Measurements from ENCODE around the gene ARL6IP4.

Gene ARL6IP4

DNA sequence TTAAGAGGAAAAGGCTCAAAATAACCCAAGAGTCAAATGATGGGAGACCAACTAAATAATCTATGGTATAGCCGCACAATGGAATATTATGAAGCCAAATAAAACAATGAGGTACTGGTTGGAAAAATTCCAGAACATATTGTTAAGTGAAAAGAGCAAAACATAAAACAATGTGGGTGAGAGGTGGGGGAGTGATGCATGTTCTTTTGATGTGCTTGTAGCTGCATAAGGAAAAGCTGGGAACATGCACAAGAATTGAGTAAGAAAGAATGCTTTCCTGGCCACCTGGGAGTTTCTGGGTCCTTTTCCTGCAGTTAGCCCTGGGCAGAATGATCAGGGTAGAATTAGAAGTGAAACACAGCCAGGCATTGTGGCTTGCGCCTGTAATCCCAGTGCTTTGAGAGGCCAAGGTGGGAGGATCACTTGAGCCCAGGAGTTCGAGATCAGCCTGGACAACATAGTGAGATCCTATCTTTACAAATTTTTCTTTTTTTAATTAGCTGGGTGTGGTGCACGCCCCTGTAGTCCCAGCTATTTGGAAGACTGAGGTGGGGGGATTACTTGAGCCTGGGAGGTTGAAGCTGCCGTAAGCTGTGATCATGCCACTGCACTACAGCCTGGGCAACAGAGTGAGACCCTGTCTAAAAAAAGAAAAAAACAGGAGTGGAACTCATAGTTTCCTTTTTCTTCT lies 22.1 kb upstream of the ARL6IP4 start:
- DNase-seq, result no peak

DNA sequence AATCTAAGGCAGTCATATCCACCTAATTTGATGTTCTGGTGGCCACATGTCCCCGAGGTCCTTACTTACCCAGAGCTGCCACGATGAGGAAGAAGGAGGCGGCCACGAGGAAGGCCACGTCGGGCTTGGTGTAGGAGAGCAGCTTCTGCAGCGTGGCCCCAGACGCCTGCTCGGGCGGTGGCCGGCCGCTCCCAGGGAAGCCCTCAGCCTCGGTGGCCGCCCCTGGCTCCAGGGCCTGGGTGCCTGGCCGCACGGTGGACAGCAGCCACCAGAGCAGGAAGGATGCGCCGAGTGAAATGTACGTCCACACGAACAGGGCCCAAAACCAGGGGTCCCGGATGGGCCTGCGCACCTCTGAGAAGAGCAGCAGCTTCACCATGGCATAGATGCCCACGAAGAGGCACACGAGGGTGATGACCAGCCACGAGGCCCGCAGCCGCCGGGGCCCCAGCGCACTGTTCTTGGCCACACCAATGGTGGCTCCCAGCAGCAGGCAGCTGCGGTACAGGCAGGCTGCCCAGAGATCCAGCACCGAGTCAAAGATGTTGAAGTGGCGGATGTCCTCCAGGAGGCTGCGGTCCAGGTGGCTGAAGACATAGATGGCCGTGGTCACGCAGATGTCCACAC lies 20.8 kb upstream of the ARL6IP4 start:
- no peak for DNase-seq

DNA sequence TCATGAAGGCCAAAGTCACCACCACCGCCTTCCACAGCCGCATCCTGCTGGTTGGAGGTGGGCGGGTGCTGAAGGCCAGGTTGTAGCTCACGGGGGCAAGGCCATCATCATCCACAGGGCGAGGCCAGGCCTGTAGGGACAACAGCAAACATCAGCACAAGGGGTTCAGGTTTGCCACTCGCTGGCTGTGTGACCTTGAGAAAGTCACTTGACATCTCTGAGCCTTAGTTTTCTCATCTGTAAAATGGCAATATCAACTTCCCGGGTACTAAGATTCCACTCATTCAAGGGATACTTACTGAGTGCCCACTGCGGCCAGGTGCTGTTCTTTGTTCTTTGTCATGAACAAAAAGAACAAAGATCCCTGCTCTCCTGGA lies 20.3 kb upstream of the ARL6IP4 start:
- no peak for DNase-seq

DNA sequence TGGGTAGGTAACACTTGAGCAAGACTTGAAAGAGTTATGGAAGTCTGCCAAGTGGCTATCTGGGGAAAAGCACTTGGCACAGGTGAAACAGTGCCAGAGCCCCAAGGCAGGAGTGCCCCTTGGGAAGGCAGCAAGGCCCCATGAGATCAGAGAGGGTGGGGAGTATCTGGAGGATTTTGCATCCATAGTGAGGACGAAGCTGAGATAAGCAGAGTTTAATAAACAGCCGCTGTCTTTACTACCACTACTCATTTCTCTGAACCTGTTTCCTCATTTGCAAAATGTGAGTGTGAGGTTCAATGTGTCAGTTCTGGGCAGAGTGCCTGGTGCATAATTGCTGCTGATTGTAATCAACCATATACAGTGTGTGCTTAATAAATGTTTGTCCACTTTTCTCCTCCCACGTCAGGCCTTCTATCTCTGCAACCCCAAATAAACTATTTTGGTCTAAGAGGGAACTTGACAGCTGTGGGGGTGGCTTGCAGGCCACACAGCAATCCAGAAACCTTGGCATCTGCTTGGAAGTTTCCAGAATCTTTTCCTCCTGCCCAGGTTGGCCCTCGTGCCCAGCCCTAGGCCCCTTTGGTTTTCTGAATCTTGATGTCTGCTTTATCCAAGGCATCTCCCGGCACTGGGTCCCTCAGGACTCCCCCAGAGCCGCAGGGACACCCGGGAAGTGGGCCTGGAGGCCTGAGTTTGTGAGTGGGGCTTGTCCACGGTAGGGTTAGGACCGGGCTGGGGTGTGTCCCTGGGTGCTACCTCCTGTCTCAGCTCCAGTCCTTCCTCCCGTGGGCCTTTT lies 18.8 kb upstream of the ARL6IP4 start:
- DNase-seq, result no peak

DNA sequence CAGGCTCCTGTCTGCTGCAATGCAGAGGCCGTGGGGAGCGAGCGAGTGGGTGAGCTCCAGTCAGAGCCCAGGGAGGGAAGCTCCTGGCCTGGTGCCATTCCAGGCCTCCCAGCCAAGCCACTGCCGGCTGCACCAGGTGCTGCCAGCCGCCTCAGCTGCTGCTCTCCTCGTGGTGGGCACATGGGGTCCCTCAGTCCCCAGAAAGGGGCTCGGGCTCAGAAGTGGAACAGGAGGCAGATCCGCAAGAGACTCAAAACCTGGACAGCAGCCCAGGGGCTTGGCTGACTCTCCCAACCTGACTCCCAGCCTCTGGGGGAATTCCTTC lies 16.6 kb upstream of the ARL6IP4 start:
- peak in 34 of 58 donors; percentile 12 to 60 (median 32) for DNase-seq

DNA sequence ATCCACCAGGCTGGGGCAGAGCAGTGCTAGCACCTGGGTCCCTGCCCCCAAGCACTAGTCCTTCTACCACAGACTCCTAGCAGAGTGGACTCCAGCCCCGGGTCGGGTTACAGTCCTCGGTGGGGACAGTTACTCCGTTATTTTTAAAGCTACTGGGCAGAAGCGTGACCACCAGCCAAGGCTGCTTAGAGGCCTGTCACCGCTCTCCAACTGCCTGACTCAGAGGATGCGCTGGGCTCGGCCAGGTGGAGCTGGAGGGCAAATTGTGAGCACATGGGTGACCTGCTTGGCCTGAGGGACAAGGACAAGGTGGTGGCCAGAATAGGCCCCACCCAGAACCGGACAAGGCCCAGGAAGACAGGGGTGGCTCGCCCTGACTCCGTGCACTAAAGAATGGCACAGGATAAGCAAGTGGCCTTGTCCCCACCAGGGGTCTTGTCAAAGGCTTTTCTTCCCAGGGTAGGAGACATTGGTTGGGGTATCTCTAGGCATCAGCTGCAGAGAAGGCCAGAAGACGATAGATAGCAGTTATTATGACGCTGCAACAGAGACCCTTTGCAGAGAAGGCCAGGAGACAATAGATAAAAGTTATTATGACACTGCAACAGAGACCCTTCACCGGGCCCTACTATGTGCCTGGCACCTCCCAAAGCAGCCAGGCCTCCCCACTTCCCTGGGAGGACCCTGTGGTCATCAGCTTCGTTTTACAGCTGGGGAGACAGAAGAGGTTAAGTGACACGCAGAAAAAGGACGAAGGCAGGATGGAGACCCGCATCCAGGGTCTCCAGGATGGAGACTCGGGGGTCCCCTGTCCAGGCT lies 15.8 kb upstream of the ARL6IP4 start:
- DNase-seq, result no peak

DNA sequence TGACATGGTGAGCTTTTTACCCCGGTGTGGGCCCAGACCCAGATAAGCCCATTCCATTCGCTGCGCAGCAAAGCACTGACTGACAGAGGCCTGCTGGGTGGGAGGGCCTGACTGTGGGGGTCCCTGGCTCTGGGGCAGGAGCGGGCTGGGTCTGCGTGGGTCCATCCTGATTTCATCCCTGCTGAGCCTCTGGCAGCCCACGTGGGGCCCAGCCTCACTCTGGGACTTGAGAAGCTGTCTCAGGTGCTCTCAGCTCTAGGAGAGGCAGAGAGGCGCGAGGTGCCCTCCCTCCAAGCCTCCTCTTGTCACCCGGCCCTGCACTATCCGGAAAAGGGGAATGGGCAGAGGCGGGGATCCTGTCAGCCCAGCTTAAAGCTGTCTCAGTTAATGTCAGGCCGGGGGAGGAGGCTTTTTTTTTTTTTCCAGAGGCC lies 15.1 kb upstream of the ARL6IP4 start:
- DNase-seq, result peak in 4 of 58 donors; percentile 17 to 38 (median 34)

DNA sequence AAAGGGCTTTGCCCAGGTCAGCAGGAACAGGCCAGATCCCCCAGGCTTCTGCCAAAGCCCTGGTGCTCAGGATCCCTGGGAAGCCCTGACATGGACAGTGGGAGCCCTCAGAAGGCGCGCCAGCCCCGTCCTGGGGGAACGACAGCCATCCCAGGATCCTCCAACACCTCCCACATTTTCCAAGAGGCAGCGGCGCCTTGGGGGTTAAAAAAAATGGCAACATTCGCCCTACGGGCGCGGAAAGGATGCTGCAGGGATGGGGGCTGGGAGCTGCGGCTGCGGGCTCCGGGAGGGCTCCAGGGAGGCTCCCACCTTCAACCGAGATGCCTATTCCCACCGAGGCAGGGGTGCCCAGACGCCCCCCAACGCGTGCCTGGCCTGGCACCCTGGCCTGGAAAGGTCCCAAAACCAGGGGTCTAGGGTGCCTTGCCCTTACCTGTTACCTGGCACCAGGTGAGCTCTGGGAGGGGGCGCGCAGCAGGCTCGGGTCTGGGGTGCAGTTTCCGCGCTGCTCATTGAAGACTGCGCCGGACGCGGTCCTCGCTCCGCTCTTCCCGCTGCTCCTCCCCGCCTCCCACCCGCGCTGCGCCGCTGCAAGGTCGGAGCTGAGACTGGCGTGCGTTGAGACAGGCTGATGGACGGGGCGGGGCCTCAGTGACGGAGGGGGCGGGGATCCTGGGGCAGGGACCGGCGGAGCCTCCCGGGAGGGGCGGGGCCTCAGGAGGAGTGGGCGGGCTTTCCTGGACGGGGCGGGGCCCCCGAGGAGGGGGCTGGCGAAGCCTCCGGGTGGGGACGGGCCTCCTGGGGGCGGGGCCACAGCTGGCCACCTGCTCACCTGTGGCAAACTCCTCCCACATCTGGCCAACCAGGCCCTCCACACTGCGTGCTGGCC lies 14.4 kb upstream of the ARL6IP4 start, which contains the start of gene ABCB9:
TSS of gene ABCB9 (minus strand) at position 613 of the 892 bp plus-strand sequence. CDS start 6,228 bp downstream, outside the sequence.
- peak in 56 of 58 donors; percentile 35 to 96 (median 87) for DNase-seq

DNA sequence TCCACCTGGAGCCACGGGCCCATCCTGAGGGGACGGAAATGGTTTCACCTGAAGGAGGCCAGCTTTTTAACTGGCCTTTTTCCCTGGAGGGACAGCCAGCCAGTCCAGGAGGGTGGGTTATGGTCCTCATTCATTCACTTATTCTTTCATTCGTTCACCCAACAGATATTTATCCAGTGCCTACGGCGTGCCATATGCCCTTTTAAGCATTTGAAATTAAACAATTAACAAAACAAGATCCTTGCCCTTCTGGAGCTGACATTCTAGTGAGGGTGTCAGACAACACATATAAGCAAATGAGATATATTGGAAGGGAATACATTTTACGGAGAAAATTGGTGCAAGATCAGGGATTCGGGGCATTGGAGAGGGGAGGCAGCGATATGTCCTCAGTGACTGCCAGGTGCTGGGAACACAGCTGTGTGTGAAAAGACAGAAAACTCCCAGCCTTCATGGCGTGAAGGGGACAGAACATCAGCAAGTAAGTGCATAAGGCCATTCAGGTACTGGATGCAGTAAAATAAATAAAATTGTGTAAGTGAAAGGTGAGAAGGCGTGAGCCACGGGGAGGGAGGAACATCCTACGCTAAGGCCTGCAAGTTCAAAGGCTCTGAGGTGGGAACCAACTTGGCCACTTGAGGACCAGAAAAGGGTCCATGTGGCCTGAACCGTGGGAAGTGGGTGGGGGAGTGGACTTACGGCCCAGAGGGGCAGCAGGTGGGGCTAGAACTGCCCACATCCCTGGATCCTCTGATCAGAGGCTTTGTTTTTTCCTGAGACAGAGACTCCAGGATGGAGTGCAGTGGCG lies 13.5 kb upstream of the ARL6IP4 start:
- no peak for DNase-seq

DNA sequence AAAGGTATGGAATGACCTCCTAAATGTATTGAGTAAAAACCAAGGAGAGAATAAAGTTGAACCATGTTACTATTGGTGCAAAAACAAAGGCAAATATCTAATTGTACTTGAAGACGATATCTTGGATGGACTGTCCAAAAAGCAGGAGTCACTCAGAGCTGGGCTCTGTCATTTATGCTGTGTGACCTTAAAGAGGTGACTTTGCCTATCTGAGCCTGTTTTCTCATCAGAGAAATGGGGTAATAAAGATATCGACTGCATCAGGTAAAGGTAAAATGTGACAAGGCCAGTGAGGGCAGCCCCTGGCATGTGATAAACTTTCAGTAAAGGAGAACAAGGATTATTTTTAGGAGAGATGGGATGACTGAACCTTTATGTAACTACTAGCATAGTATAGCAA lies 12.4 kb upstream of the ARL6IP4 start:
- DNase-seq, result no peak

DNA sequence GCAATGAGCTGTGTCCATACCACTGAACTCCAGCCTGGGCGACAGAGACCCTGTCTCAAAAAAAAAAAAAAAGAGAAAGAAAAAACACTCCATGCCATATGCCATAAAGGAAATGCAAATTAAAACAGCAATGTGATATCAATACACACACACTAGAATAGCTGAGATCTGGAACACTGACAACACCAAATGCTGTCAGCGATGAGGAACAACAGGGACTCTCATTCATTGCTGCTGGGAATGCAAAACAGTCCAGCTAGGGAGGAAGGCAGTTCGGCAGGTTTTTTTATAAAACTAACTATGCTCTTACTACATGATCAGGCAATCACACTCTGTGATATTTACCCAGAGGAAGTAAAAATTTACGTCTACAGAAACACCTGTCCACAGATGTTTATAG lies 10.8 kb upstream of the ARL6IP4 start:
- peak in 15 of 58 donors; percentile 3 to 75 (median 20) for DNase-seq

DNA sequence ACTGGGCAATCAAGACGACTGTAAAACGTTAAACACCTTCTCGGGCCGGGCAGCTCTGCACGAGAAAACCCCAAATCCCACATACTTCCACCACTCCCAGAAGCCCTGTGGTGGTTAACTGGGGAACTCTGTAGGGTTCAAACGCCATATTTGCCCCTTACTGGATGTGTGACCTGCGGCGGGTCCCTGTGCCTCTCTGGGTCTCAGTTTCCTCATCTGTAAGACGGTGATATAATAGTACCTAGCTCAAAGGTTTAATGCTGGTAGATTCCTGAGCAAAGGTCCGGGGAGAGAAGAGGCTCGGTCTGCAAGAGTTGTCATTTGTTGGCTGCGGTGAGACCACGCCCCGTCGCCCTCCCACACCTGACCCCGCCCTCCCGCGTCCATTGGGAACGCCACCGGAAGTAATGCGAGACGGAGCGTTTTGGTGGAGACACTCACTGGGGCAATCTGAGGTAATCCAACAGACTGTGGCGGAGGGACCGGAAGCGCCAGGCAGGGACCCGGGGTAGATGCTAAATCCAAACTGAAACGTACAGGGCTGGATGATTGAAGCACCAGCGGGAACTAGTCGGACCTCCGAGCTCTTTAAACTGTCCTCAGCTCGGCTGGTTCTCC lies 6.1 kb upstream of the ARL6IP4 start:
- DNase-seq, result peak; percentile 81 to 99 (median 98)

DNA sequence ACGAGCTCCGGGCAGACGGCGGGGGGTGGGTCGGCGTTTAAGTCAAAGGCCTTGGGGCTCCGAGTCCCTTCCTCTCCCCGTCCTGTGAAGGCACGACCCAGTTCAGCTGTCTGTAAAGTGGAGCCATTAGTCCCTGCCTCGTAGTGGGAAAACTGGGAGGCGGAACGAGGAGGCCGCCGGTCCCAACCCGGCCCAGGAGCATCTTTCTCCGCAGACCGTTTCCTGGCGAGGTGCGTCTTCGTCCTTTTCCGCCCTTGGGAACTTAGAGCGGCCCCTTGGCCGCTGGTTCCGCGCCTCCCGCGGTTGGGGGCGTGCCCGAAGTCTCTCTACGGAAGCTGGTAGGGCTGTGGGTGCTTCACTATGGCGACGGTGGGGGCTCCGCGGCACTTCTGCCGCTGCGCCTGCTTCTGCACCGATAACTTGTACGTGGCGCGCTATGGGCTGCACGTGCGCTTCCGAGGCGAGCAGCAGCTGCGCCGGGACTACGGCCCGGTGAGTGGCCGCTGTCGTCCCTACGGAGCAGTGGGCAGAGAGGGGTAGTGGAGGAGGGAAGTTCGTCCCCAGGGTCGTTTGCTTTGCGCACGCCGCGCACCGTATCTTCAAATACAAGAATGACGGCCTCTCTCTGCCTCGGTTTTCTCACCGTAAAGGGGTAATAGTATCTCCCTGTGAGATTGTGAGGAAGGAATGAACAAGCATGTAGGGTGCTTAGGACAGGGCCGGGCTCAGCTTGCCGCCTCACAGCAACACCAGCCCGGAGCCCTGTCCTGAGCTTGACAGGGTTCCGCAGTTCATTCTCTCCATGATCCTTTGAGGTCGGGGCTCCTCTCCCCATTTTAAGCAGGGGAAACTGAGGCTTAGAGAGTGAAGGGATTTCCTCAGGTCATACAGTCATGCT lies 5.3 kb upstream of the ARL6IP4 start, which contains the start of gene OGFOD2:
TSS of gene OGFOD2 (plus strand) at position 353 of the 898 bp plus-strand sequence. CDS start at position 361, 8 bp downstream.
- peak; percentile 45 to 93 (median 84) for DNase-seq

DNA sequence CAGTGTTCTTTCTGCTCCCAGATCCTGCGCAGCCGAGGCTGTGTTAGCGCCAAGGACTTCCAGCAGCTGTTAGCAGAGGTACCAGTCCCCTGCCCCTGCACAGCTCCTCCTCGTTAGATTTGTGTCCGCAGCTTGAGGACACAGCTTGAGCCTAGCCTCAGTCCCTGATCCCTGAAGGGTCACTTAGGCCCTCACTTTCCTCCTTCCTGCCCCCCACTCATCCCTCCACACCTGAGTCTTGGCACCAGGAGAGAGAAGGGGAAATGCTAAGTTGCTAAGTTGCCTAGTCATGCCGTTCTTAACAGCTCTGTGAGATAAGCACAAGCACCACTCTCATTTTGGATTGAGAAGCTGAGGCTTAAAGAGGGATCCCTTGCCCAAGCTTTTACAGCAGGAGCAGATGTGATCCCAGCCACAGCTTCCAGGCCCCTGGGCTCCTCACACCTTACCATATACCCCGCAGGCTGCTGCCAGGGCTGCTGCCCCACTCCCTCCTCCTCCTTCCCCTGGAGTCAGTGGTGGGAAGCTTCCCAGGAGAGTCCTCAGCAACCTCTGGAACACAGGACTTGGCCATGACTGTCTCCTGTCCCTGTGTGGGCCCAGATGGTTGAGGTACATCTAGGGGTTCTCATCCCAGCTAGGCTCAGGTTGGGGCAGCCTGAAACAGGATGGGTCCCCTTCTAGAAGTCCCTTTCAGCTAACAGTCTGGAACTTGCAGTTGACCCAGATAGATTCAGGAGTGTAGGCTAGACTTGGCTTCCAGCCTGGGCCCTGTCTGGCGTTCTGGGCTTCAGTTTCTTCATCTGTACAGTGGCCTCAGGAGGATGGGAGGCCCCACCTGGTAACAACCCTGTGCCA lies 4.5 kb upstream of the ARL6IP4 start:
- no peak for DNase-seq

DNA sequence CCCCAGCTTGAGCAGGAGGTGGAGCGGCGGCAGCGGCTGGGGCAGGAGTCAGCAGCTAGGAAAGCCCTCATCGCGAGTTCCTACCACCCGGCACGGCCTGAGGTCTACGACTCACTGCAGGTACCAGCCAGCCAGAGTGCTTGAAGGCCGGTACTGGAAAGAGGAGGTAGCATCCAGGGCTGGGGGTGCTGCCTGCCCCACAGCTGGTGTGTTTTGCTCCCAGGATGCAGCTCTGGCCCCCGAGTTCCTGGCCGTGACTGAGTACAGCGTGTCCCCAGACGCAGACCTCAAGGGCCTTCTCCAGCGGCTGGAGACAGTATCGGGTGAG lies 3.9 kb upstream of the ARL6IP4 start:
- no peak for DNase-seq

DNA sequence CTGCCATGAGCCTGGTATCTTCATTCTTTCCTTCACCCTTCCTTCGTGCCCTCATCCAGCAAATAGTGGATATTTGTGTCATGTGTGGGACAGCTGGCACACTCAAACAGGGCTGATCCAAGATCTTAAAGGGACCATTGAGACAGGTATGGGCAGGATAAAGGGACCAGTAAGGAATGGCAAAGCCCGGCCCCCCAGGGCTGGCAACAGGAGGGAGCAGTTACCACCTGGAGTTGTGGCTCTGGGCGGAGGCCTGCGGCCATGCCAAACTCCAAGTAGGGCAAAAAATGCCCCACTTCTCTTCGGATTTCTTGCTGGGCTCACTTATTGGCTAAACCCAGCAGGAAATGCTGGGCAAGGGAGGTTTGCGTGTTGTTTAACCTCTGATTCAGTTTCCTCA lies 3.3 kb upstream of the ARL6IP4 start:
- no peak for DNase-seq
